HG03469 (cell line): ENCODE results near the gene SETBP1.
A peak's percentile ranks its signal among the peaks of the same experiment; 100 is the strongest.
"Not testable (repeated sequence)": the region's sequence is repeated elsewhere in the genome, so short reads cannot be mapped to it uniquely, and the experiment has no call there.

Experiments used
- ATAC-seq: cut with Tn5 transposase; IDR thresholded peaks from one replicate; pipeline ENCODE4 v1.9.1; 2021; ENCODE audit warnings: mild to moderate bottlenecking, moderate library complexity, moderate number of reproducible peaks; ENCODE audit not compliant: unreplicated experiment

SETBP1 gene

DNA sequence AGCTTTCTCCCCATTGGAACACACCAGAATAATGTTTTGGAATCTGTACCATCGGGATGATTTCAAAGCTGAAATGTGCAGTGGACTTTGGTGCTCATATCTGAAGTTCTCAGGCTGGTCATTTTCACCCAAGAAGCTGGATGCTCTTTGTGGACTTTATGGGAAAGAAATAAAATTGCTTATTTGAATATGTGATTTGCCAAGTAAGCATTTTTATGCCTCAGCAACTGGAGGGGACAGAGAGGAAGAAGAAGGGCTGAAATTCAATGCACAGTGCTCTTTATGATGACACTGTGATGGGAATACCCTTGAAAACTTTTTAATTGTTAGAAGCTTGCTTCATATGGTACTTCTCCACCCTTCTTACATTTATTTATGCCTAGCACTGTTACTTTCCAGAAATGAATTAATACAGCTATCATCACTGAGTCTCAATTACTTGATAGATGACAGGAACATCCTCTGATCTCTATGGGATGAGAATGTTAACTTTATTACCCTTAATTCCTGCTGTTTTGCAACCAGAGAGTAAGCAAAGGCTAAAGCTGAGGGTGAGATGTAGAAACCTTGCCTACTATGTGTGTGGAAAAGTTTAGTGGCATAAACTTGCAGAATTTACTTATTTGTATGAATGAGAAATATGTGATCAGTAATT is 23.6 kb downstream of the SETBP1 start:
- no peak for ATAC-seq

DNA sequence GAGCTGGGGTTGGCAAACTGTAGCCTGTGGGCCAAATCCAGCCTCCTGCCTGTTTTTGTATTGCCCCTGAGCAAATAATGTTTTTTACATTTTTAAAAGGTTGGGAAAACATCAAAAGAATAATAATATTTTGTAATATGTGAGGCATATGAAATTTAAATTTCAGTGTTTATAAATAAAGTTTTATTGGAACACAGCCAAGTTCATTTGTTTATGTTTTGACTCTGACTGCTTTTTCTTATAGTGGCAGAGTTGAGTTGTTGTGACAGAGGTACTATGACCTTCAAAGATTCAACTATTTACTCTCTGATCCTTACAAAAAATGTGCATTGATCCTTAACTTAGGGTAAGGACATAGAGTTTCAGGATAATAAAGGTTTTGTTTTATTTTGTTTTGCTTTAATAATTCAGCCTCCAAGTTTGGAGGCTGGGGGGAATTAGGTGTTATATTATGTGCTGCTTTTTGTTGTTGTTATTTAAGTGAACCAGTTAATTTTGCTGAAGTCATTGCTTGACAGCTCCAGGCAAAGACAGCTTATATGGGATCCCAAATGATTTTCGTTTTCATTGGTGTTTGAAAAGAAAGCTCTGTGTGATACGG is 24.5 kb downstream of the SETBP1 start:
- ATAC-seq, result no peak

- no peak for ATAC-seq
Measured at GRCh38 chr18:44708451-44709083, 27.9 kb downstream of the SETBP1 start.

DNA sequence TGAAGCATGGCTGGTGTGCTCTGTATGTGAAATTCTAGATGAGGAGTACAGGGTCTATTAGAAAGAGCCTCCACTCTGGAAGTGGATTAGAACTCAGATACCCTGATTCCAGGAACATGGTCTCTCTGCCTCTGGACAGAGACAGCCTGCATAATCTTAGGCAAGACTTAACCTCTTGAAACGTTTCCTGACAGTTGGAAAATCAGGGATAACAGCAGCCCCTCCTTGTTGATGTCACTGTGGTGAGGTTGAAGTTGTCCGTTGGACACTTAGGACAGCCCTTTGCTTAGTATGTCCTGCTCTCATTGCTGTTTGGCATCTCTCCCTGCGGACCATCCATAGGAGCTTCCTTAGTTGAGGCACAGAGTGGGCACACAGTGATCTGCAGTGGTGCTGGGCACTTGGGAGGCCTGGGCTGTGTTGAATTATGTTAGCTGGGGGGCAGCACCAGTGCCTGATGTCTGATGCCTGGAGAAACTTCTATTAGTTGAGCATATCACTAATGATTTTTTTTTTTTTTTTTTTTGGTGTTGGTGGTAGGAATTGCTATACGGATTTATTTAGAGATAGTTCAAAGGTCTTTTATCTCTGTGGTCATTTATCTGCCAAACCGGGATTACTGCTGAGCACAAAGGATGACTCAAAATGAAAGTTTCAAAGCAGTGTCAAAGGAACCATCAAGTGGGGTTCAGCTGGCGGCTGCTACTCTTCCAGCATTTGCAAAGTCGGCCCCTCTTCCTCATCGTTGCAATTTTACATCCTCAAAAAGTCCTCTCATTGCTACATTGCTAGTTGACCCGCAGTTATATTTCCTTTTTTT is 28.8 kb downstream of the SETBP1 start:
- ATAC-seq, result peak; percentile 95

DNA sequence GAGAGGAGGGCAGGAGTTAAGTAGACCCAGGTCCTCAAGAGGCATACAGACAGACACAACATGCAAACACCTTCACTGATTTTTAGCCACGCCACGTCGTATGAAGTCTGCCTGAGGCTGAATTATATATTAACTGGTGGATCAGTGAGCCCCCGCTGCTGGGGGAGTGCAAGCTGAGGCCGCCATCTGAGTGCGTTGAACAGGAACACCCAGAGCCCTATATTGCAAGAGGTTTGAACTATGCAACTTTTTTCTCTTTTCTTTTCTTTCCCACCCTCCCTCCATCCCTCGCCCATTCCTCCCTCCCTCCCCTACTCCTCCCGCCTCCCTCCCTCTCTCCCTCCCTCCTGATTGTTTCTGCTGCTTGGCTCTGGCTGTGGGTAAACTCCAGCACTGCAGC is 30.2 kb downstream of the SETBP1 start:
- no peak for ATAC-seq

- ATAC-seq, result no peak
Measured at GRCh38 chr18:44712025-44712424, 31.3 kb downstream of the SETBP1 start.

- ATAC-seq, result no peak
Measured at GRCh38 chr18:44713435-44713834, 32.7 kb downstream of the SETBP1 start.

- ATAC-seq, result no peak
Measured at GRCh38 chr18:44714376-44714775, 33.7 kb downstream of the SETBP1 start.

GRCh38 chr18:44715245-44715644 is 34.6 kb downstream of the SETBP1 start:
- no peak for ATAC-seq

- ATAC-seq, result no peak
Measured at GRCh38 chr18:44715842-44716241, 35.2 kb downstream of the SETBP1 start.

DNA sequence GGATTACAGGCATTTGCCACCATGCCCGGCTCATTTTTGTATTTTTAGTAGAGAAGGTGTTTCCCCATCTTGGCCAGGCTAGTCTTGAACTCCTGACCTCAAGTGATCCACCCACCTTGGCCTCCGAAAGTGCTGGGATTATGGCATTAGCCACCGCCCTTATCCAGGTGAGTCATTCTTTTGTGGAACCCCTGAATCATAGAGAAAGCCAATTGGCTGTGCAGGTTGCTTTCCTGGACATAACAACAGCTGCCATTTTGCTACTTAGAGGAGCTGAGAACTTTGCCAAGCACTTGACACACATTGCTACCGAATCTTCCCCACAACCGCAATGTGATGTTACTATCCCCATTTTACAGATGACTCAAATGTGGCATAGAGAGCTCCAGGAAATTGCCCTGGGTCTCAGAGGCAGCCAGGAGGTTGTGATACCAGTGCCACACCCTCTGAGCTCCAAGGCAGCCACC is 36.0 kb downstream of the SETBP1 start:
- ATAC-seq, result no peak

GRCh38 chr18:44719519-44720060 is 38.9 kb downstream of the SETBP1 start:
- no peak for ATAC-seq

- not testable (repeated sequence) for ATAC-seq
Measured at GRCh38 chr18:44721748-44722147, 41.1 kb downstream of the SETBP1 start.

- ATAC-seq, result no peak
Measured at GRCh38 chr18:44723411-44723810, 42.7 kb downstream of the SETBP1 start.

DNA sequence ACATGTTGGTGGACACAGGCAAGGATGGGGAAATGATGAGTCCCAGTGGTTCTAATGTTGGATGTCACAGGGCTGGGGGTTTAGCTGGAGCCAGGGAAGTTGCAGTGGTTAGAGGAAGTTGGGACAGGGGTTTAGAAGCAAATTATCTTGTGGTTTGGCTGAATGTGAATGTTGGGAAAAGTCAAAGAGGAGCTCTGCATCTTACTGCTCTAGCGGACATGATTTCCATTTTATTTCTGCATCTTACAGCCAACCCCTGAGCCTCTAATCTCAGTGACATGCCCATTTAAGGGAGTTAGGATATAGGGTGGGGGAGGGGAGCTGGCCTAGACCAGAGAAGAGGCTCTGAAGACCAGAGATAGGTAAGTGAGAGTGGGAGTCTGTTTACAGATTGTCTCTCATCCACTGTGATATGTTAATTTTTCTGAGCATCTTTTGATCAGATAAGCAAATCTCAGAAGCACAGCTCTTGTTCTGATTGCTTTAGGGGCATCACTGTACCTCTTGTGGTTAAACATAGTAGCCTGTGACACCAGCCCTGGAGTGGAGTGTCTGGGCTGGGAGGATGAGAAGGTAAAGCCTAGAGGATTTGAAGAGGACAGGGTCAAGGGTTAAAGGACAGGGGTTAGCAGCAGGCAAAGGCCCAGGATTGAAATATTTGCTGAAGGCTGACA is 43.6 kb downstream of the SETBP1 start:
- no peak for ATAC-seq

- peak; percentile 37 for ATAC-seq
Measured at GRCh38 chr18:44725300-44726058, 44.8 kb downstream of the SETBP1 start.

DNA sequence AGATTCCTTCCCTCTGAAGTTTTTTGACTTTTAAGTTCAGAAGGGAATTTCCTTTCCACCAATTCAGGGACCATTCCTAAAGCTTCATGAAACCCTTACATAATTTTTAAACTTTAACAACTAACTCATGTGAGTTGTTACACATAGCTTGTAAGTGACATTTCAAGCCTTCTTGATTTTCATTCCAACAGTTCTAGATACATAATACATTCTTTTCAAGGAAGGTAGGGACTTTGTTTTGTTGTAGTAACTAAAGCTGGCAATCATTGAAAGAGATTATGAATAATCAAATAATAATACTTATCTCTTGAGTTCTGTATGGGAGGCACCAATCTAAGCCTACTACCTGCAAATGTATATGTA is 45.4 kb downstream of the SETBP1 start:
- no peak for ATAC-seq

DNA sequence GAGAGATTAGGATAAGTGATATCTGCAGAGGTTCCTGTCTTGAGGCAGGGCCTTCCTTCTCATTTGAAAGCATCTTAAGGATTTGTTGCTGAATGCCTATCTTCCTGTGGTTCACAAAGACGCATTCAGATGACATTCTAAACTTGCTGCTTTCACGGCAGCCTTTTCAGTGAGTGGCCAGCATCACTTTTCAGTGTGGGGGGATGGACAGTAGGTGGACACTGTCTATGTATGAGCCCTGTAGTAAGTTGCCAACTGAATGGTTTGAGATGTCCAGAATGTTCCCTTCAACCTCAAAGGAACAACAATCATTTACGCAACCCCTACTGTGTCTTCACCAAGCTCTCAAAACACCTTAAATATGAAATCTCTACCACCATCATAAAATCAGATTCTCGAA is 46.6 kb downstream of the SETBP1 start:
- no peak for ATAC-seq

GRCh38 chr18:44729631-44730101 is 49.0 kb downstream of the SETBP1 start:
- ATAC-seq, result peak; percentile 30
